ENCODE data around the gene CERS6. TPM values are rescaled to one million over a fixed set of nuclear protein-coding genes. Genes with fewer than 3 reads are reported as not detected.

CERS6 gene
- total RNA-seq, 4 donors from 2014 or later: 25.9 to 57.2 (median 35.8) TPM

DNA sequence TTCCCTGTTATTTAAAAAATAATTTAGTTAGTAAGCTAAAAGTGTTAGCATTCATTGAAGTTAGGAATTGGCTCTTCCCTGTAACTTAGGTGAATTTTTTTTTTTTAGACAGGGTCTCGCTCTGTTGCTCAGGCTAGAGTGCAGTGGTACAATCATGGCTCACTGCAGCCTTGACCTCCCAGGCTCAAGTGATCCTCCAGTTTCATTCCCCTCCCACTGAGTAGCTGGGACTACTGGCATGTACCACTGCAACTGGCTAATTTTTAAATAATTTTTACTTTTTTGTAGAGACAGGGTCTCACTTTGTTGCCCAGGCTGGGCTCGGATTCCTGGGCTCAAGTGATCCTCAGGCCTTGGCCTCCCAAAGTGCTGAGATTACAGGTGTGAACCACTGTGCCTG lies 66.4 kb downstream of the CERS6 start:
- TF ChIP-seq, protein P1, sequence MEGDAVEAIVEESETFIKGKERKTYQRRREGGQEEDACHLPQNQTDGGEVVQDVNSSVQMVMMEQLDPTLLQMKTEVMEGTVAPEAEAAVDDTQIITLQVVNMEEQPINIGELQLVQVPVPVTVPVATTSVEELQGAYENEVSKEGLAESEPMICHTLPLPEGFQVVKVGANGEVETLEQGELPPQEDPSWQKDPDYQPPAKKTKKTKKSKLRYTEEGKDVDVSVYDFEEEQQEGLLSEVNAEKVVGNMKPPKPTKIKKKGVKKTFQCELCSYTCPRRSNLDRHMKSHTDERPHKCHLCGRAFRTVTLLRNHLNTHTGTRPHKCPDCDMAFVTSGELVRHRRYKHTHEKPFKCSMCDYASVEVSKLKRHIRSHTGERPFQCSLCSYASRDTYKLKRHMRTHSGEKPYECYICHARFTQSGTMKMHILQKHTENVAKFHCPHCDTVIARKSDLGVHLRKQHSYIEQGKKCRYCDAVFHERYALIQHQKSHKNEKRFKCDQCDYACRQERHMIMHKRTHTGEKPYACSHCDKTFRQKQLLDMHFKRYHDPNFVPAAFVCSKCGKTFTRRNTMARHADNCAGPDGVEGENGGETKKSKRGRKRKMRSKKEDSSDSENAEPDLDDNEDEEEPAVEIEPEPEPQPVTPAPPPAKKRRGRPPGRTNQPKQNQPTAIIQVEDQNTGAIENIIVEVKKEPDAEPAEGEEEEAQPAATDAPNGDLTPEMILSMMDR (IDR thresholded peaks at IDR 0.05): no peak
- ATAC-seq (ENCODE audit: low FRiP score): no peak
- DNase-seq (ENCODE audit: low spot score): no peak

DNA sequence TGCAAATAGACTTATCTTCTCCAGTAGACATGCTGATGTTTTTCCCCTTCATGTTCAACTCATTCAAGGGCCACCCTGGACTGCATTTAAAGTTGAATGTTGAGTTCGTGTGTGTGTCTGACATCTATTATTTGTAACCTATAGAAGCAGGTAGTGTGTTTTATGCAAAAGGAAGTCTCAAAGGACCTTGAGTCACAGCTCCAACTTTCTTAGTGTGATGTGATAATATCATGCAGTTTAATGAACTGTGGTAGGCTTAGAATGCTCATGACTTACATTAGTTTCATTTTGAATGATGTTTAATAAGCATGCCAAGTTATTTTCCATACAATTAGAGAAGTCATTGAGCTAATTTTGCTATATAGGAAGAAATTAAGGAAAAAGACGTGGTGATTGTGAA lies 67.9 kb downstream of the CERS6 start:
- TF ChIP-seq, protein P1 (IDR thresholded peaks at IDR 0.05): no peak
- ATAC-seq (ENCODE audit: low FRiP score): no peak
- no peak for DNase-seq (ENCODE audit: low spot score)

DNA sequence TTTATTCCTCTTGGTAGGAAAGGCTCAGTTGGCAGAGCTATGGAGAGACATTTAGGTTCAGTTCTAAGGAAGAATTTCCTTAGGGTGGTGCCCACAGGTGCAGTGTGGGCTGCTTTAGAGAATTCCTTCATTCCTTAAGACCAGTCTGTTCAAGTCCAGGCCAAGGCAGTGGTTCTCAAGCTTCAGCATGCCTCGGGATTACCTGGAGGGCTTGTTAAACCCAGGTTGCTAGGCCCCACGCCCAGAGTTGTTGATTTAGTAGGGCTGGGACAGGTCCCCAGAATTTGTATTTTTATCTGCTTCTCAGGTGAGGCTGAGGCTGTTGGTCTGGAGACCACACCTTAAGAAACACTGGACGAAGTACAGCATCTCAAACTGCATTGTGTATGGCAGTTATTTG lies 68.9 kb downstream of the CERS6 start:
- no peak for ATAC-seq (ENCODE audit: low FRiP score)
- TF ChIP-seq, protein P1 (IDR thresholded peaks at IDR 0.05): no peak
- DNase-seq (ENCODE audit: low spot score): no peak

DNA sequence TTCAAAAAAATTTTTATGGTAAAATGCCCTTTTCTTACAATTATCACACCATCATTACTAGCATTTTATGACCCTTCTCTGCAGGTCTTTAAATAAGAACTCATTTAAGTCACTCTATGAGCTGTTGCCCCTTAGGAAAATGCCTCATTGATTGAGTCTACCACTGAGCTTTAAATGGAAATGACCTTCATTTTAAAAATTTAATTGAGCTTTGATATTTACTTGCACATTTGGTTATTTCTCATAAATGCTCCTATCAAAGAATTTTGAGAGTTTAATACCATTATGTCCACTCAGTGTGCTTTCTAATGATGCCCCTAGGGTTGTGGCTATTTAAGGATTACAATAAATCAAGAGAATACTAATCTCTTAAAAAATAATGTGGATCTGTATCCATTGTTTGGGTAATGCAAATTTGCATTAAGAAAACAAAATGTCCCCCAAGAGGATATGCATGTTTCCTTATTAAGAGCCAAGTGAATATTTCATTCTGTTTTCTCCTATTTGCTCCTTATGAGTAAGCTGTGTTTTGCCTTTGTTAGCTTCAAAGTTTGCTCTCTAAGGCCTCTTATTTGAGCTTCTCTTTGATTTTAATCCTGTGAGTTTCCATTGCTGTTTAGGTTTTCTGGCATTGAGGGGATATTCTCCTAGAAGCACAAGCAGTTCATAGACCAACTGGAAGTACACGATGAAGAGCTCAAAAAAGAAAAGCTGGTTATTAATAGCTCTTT lies 69.8 kb downstream of the CERS6 start:
- ATAC-seq (ENCODE audit: low FRiP score): no peak
- no peak for DNase-seq (ENCODE audit: low spot score)
- TF ChIP-seq, protein P1 (IDR thresholded peaks at IDR 0.05): no peak

DNA sequence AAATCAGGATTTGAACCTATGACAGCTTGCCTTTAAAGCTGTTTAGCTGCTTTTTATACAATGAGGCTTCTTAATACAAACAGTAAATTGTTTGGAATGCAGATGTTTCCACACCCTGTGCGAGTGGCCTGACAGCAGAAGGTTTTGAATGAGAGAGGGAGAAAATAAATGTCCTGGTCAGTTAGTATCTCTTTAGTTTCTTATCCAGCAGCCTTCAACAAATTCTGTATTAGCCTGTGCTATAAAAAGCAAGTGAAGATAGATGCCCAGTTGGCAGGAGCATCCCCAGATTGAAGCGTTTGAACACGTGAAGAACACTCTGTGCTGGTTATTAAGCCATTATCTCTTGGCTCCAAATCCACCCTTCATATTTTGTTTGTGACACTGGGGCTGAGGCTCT lies 70.6 kb downstream of the CERS6 start:
- ATAC-seq (ENCODE audit: low FRiP score) (peak; percentile 65), DNase-seq (ENCODE audit: low spot score) (no peak)
- TF ChIP-seq, protein P1 (IDR thresholded peaks at IDR 0.05): no peak

DNA sequence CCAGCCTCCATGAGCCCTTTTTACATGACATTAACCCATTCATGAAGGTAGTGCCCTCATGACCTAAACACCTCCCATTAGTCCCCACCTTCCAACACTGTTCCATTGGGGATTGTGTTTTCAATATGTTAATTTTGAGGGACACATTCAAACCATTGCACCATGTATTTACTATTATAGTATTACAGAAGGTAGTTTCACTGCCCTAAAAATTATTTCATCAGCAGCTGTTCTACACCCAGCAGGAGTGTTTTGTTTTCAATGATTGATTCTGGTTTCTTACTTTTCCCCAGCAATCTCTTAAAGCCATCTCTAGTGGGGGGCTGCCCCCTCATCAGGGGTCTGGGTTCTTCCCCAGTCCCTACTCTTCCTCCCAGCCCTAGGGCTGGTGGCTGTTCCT lies 71.9 kb downstream of the CERS6 start:
- ATAC-seq (ENCODE audit: low FRiP score): no peak
- TF ChIP-seq, protein P1 (IDR thresholded peaks at IDR 0.05): no peak
- no peak for DNase-seq (ENCODE audit: low spot score)

DNA sequence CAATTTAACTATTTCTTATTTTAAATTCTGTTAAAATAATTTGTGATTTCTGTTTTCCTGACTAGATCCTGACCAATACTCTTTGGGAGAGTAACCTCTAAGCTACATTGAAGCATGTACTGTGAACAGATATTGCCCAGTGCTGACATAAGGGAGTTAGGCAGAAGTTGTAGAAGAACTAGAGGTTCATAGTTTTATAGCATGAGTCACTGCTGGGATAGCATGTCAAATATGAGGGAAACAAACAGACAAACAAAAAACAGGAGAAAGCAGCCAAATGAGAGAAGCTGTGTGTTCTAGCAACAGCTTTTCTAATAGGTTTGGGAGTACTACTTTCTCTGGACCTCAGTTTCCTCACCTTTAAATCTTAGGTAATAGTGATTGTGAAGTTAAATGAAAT lies 72.4 kb downstream of the CERS6 start:
- no peak for DNase-seq (ENCODE audit: low spot score)
- ATAC-seq (ENCODE audit: low FRiP score): no peak
- TF ChIP-seq, protein P1 (IDR thresholded peaks at IDR 0.05): no peak
